ENCODE data around the gene TMEM164. TPM values are rescaled to one million over a fixed set of nuclear protein-coding genes. Genes with fewer than 3 reads are reported as not detected.
"Not testable (repeated sequence)": the region's sequence is repeated elsewhere in the genome, so short reads cannot be mapped to it uniquely, and the experiment has no call there.

The TMEM164 gene
- total RNA-seq, 1 donor from 2014 or later: 76.3 TPM

DNA sequence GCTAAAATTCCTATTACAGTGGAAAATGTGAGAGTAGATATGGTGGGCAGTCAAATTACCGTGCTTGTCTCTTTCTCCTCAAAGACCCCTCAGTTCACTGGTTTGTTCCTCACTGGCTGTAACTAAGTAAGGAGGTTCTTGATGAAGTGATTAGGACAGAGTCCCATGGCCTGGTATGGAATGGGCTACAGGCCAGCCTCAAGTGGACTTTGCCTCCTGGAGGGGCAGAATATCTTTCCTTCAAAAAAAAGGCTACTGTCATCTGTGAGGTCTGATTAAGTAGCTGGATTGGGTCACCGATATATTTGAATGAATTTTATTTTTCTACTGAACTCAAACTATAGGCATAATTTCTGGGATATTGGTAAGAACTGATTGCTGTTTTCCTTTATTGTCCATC, 38.5 kb upstream of the TMEM164 start:
- H3K4me1 Mint-ChIP-seq (ENCODE audit: unreplicated experiment): no peaks in the 10 kb centered on the region

DNA sequence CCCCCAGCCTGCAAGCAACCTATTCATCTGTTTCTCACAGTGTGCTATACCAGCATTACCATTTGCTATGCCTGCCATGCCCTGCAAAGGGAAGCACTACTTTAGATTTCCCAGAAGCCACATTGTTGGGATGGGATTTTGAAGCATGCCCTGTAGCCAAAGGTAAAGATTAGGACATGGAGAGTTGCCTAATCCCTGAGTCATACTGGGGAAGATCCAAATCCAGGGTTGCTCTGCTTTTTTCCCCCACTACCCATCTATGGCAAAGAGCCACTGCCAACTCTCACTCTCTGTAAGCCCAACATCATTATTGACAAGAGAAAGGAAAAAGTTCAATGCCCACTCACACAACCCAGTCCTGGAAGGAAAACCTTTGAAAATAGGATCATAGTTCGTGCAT, 36.7 kb upstream of the TMEM164 start:
- Mint-ChIP-seq H3K4me1 (ENCODE audit: unreplicated experiment) (no peaks in the 10 kb centered on the region), H3K27ac (no peak overlapping the region), H3K36me3 (no peaks in the 10 kb centered on the region), H3K9me3 (no peaks in the 10 kb centered on the region), H3K27me3 (peaks cover 34% of the 10 kb centered on the region), H3K4me3 (no peak overlapping the region)
- no peak for DNase-seq (ENCODE audit: extremely low spot score, unreplicated experiment)
- TF ChIP-seq, protein P1, sequence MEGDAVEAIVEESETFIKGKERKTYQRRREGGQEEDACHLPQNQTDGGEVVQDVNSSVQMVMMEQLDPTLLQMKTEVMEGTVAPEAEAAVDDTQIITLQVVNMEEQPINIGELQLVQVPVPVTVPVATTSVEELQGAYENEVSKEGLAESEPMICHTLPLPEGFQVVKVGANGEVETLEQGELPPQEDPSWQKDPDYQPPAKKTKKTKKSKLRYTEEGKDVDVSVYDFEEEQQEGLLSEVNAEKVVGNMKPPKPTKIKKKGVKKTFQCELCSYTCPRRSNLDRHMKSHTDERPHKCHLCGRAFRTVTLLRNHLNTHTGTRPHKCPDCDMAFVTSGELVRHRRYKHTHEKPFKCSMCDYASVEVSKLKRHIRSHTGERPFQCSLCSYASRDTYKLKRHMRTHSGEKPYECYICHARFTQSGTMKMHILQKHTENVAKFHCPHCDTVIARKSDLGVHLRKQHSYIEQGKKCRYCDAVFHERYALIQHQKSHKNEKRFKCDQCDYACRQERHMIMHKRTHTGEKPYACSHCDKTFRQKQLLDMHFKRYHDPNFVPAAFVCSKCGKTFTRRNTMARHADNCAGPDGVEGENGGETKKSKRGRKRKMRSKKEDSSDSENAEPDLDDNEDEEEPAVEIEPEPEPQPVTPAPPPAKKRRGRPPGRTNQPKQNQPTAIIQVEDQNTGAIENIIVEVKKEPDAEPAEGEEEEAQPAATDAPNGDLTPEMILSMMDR (conservative IDR thresholded peaks at IDR 0.05): no peak

More for the DNA sequence above, 38.5 kb upstream of the TMEM164 start:
- TF ChIP-seq, protein P1 (conservative IDR thresholded peaks at IDR 0.05): no peak
- Mint-ChIP-seq H3K27ac (no peak overlapping the region), H3K36me3 (no peaks in the 10 kb centered on the region), H3K4me3 (no peak overlapping the region), H3K27me3 (peaks cover 28% of the 10 kb centered on the region), H3K9me3 (no peaks in the 10 kb centered on the region)
- DNase-seq (ENCODE audit: extremely low spot score, unreplicated experiment): no peak

DNA sequence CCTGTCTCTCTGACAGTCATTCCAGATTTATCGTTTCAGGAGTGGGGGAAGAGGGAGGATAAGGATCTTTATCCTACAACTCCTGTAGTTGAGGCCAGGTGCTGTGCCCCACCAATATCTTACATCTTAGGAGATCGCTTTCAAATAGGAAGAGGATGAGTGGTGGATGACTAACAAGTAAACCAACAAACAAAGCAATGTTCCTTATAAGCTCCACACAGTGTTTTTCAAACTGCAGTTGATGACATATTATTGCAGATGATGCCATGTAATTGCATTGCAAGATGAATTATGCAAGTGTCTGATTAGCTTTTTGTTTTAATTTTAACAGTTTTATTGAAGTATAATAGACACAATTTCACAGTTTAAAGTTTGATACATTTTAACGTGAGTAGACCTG, 35.8 kb upstream of the TMEM164 start:
- Mint-ChIP-seq H3K27me3 (peaks cover 34% of the 10 kb centered on the region), H3K9me3 (no peaks in the 10 kb centered on the region), H3K4me3 (no peak overlapping the region), H3K27ac (no peak overlapping the region), H3K4me1 (ENCODE audit: unreplicated experiment) (no peaks in the 10 kb centered on the region), H3K36me3 (no peaks in the 10 kb centered on the region)
- TF ChIP-seq, protein P1 (conservative IDR thresholded peaks at IDR 0.05): no peak
- DNase-seq (ENCODE audit: extremely low spot score, unreplicated experiment): no peak

DNA sequence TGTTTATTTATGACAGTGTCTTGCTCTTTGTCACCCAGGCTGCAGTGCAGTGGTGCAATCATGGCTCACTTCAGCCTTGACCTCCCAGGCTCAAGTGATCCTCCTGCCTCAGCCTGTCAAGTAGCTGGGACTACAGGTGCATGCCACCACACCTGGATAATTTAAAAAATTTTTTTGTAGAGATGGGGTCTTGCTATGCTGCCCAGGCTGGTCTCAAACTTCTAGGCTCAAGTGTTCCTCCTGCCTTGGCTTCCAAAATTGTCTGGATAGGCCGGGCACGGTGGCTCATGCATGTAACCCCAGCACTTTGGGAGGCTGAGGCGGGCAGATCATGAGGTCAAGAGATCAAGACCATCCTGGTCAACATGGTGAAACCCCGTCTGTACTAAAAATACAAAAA, 32.1 kb upstream of the TMEM164 start:
- not testable (repeated sequence) for H3K4me1 Mint-ChIP-seq (ENCODE audit: unreplicated experiment); H3K4me3 Mint-ChIP-seq; H3K36me3 Mint-ChIP-seq; DNase-seq (ENCODE audit: extremely low spot score, unreplicated experiment); H3K9me3 Mint-ChIP-seq; H3K27ac Mint-ChIP-seq
- peaks cover 26% of the 10 kb centered on the region for H3K27me3 Mint-ChIP-seq

DNA sequence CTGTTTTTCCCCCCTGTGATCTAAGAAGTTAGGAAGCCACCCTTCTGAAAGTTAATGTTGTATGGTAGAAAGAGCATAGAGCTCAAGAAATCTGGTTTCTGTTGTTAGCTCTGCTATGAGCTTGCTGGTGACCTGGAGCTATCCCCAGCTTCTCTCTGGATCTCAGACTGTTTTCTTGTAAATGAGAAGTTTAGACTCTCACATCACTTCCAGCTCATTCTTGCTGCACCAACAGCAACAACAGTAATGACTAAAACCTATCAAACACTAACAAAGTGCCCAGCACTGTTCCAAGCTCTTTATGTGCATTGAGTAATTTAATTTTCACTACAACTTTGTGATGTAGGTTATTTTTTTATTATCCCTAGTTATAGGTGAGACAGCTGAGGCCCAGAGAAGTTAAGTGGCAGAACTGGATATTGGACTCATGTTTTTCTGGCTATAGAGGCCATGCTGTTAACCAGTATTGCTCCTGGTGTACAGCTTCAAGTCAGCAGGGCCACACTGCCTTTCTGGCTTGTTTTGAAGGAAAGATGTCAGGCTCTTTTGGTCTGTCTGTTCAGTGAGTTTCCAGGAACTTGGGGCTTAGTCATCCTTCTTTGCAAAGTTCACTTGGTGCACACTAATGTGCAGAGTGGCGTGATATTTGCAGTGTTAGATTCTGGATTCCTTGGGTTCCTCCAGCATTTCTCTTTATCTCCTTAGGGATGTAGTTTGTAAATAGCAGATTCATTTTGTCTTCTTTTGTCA, 27.8 kb upstream of the TMEM164 start:
- H3K27me3 Mint-ChIP-seq: peaks cover 22% of the 10 kb centered on the region

DNA sequence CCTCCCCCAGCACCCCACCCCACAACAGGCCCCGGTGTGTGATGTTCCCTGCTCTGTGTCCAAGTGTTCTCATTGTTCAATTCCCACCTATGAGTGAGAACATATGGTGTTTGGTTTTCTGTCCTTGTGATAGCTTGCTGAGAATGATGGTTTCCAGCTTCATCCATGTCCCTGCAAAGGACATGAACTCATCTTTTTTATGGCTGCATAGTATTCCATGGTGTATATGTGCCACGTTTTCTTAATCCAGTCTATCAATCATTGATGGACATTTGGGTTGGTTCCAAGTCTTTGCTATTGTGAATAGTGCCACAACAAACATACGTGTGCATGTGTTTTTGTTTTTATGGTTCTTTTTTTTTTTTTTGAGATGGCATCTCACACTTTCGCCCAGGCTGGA, 17.7 kb upstream of the TMEM164 start:
- DNase-seq (ENCODE audit: extremely low spot score, unreplicated experiment); H3K4me3 Mint-ChIP-seq; H3K9me3 Mint-ChIP-seq; H3K4me1 Mint-ChIP-seq (ENCODE audit: unreplicated experiment); H3K27ac Mint-ChIP-seq; H3K27me3 Mint-ChIP-seq; H3K36me3 Mint-ChIP-seq: not testable (repeated sequence)

More for the DNA sequence above, 27.8 kb upstream of the TMEM164 start:
- no peak for DNase-seq (ENCODE audit: extremely low spot score, unreplicated experiment)
- TF ChIP-seq, protein P1 (conservative IDR thresholded peaks at IDR 0.05): no peak
- Mint-ChIP-seq H3K36me3 (no peaks in the 10 kb centered on the region), H3K27ac (no peak overlapping the region), H3K4me3 (no peak overlapping the region), H3K9me3 (no peaks in the 10 kb centered on the region), H3K4me1 (ENCODE audit: unreplicated experiment) (no peaks in the 10 kb centered on the region)

Data from type B pancreatic cell (in vitro differentiated cells).